ENCODE results near the gene RPS27. TPM values are rescaled to one million over a fixed set of nuclear protein-coding genes. Genes with fewer than 3 reads are reported as not detected.

The RPS27 gene
- total RNA-seq, 4 donors from 2014 or later = 688 to 4,009 (median 2,458) TPM

GRCh38 chr1:153961421-153961820, 29.1 kb upstream of the RPS27 start:
- Histone ChIP-seq H3K9me3 (no peaks in the 10 kb centered on the region), H3K36me3 (peaks cover 8 to 26% (median 9%) of the 10 kb centered on the region in 3 donors), H3K4me1 (peaks cover 33 to 86% (median 47%) of the 10 kb centered on the region in 3 donors), H3K4me3 (peak overlapping the region in 1 of 4 donors; percentile 85), H3K27ac (peak overlapping the region; percentile 94 to 98 (median 96)), H3K27me3 (no peaks in the 10 kb centered on the region)
- 64 to 68% methylated on average over 4 of the region's 4 CpGs for WGBS, 2 donors
- intact Hi-C loops (cut with DNase I) = no loop called here
- TF ChIP-seq POLR2A (IDR thresholded peaks at IDR 0.05) (no peak), CTCF (IDR thresholded peaks at IDR 0.05) (no peak)
- no peak for DNase-seq

- intact Hi-C loops (cut with DNase I) = no loop called here
- Histone ChIP-seq H3K4me1 (peaks cover 28 to 83% (median 40%) of the 10 kb centered on the region in 3 donors), H3K9me3 (no peaks in the 10 kb centered on the region), H3K4me3 (peak overlapping the region; percentile 60 to 85 (median 70)), H3K27ac (peak overlapping the region; percentile 94 to 98 (median 96)), H3K36me3 (peaks cover 8 to 26% (median 9%) of the 10 kb centered on the region in 3 donors), H3K27me3 (no peaks in the 10 kb centered on the region)
- 42 to 54% methylated on average over 3 to 8 of the region's 16 CpGs for WGBS, 2 donors
- TF ChIP-seq POLR2A (IDR thresholded peaks at IDR 0.05) (no peak), CTCF (IDR thresholded peaks at IDR 0.05) (no peak)
- DNase-seq = no peak
Measured at GRCh38 chr1:153962088-153963029, 28.2 kb upstream of the RPS27 start.

GRCh38 chr1:153963030-153963849, 27.3 kb upstream of the RPS27 start, which contains the start of gene SLC39A1:
Gene SLC39A1 (minus strand): TSS chr1:153963537. CDS start chr1:153962715, 822 bp downstream.
- intact Hi-C loops (cut with DNase I) = no loop called here
- no peaks in the 10 kb centered on the region for H3K27me3 ChIP-seq
- DNase-seq = peak; percentile 80
- TF ChIP-seq POLR2A (IDR thresholded peaks at IDR 0.05) (peak in 3 of 4 donors; percentile 40 to 71 (median 69)), CTCF (IDR thresholded peaks at IDR 0.05) (no peak)
- H3K9me3 ChIP-seq = no peaks in the 10 kb centered on the region
- WGBS, 2 donors = 0% methylated on average over 5 to 14 of the region's 54 CpGs
- H3K4me3 ChIP-seq = peak within 1 kb of the TSS; percentile 60 to 85 (median 70)
- H3K36me3 ChIP-seq = peaks cover 8 to 26% (median 9%) of the 10 kb centered on the region in 3 donors
- H3K4me1 ChIP-seq = peaks cover 26 to 84% (median 41%) of the 10 kb centered on the region in 3 donors
- peak within 1 kb of the TSS; percentile 94 to 98 (median 96) for H3K27ac ChIP-seq

- peaks cover 8 to 26% (median 9%) of the 10 kb centered on the region in 3 donors for H3K36me3 ChIP-seq
- intact Hi-C loops (cut with DNase I) = no loop called here
- no peak for DNase-seq
- no peaks in the 10 kb centered on the region for H3K27me3 ChIP-seq
- no peak for TF ChIP-seq POLR2A (IDR thresholded peaks at IDR 0.05)
- no peak for TF ChIP-seq CTCF (IDR thresholded peaks at IDR 0.05)
- peaks cover 24 to 88% (median 45%) of the 10 kb centered on the region in 3 donors for H3K4me1 ChIP-seq
- H3K27ac ChIP-seq = peak overlapping the region; percentile 94 to 98 (median 96)
- no peaks in the 10 kb centered on the region for H3K9me3 ChIP-seq
- peak overlapping the region; percentile 60 to 85 (median 70) for H3K4me3 ChIP-seq
- 0% methylated on average over 6 to 20 of the region's 22 CpGs for WGBS, 2 donors
Measured at GRCh38 chr1:153963850-153964331, 26.7 kb upstream of the RPS27 start.

Data from esophagus squamous epithelium (tissue), 5 donors.